Myocyte (in vitro differentiated cells): ENCODE results near the gene RNF224. TPM values are rescaled to one million over a fixed set of nuclear protein-coding genes. Genes with fewer than 3 reads are reported as not detected.

Experiments used
- DNase-seq: peaks from one replicate; pipeline ENCODE4 v3.0.0-alpha.2; 2012; ENCODE audit warnings: low read depth
- polyA plus RNA-seq: library from polyadenylated mRNA; unstranded; fragments of >200 nt; gene quantifications from one replicate; pipeline ENCODE4 v1.2.1, GENCODE V29; 2012; ENCODE audit warnings: missing spikeins
- total RNA-seq: library from RNA; depleted of rRNA; stranded (reverse); fragments of >200 nt; gene quantifications from 2 replicates; pipeline ENCODE4 v1.2.3, GENCODE V29; 2014

Gene RNF224
- total RNA-seq = not detected in 2 replicates
- polyA plus RNA-seq = 0.84 TPM

GRCh38 chr9:137227054-137227852 is at the start of gene RNF224:
Gene RNF224, plus strand, starts transcription at chr9:137227502. Its CDS starts 834 bp downstream, at chr9:137228336.
- peak; percentile 81 for DNase-seq

- DNase-seq = no peak
Measured at GRCh38 chr9:137178201-137178938, 48.9 kb upstream of the RNF224 start.

- no peak for DNase-seq
Measured at GRCh38 chr9:137178939-137179630, 48.2 kb upstream of the RNF224 start.

- no peak for DNase-seq
Measured at GRCh38 chr9:137179761-137180160, 47.5 kb upstream of the RNF224 start.

- DNase-seq = no peak
Measured at GRCh38 chr9:137180491-137180890, 46.8 kb upstream of the RNF224 start.

GRCh38 chr9:137181680-137182079 is 45.6 kb upstream of the RNF224 start:
- DNase-seq = no peak

GRCh38 chr9:137182836-137183235 is 44.5 kb upstream of the RNF224 start:
- no peak for DNase-seq

GRCh38 chr9:137183980-137184595 is 43.2 kb upstream of the RNF224 start:
- no peak for DNase-seq

- no peak for DNase-seq
Measured at GRCh38 chr9:137184881-137185660, 42.2 kb upstream of the RNF224 start.

- no peak for DNase-seq
Measured at GRCh38 chr9:137185921-137186320, 41.4 kb upstream of the RNF224 start.

- peak; percentile 32 for DNase-seq
Measured at GRCh38 chr9:137186385-137186784, 40.9 kb upstream of the RNF224 start.

GRCh38 chr9:137187386-137187785 is 39.9 kb upstream of the RNF224 start:
- DNase-seq = no peak

- no peak for DNase-seq
Measured at GRCh38 chr9:137188086-137188489, 39.2 kb upstream of the RNF224 start.

- peak; percentile 94 for DNase-seq
Measured at GRCh38 chr9:137188490-137189296, 38.6 kb upstream of the RNF224 start, which contains the start of the genes ANAPC2 and SSNA1. Gene ANAPC2, minus strand, starts transcription at chr9:137188560. Its CDS starts 28 bp downstream, at chr9:137188532. Gene SSNA1, plus strand, starts transcription at chr9:137188676. Its CDS starts 51 bp downstream, at chr9:137188727.

- DNase-seq = peak; percentile 78
Measured at GRCh38 chr9:137189297-137190295, 37.7 kb upstream of the RNF224 start.

- peak; percentile 85 for DNase-seq
Measured at GRCh38 chr9:137190315-137190856, 36.9 kb upstream of the RNF224 start.

- DNase-seq = no peak
Measured at GRCh38 chr9:137191245-137191644, 36.1 kb upstream of the RNF224 start.
